T-cell (primary cell): ENCODE results near the gene MTERF1. TPM values are rescaled to one million over a fixed set of nuclear protein-coding genes. Genes with fewer than 3 reads are reported as not detected.

Experiments used
- ATAC-seq, 4 experiments: fragments of 200-7000 bp in 3 of 4; fragments of 150-1000 bp in 1 of 4; cut with Tn5 transposase; replicated peaks in 1 of 4; 1 replicate in 3 of 4; 2 replicates in 1 of 4; pipeline ENCODE4 v1.10.0; 2021; ENCODE audit warnings: moderate library complexity in 3 of 4, mild to moderate bottlenecking in 2 of 4, moderate number of reproducible peaks in 1 of 4
- CTCF ChIA-PET, 2 donors: fragments of 300-600 bp; sonication (Branson Sonifier 250); formaldehyde crosslinking; loops; one replicate each; lab custom pipeline; 2022; ENCODE audit warnings: antibody characterized with exemption in 2 of 2; lab: Charles Lee
- POLR2A ChIA-PET, 2 donors: fragments of 300-600 bp; sonication (Branson Sonifier 250); formaldehyde crosslinking; loops; one replicate each; lab custom pipeline; 2022; ENCODE audit warnings: antibody characterized with exemption in 2 of 2; lab: Charles Lee
- DNase-seq, 35 experiments: peaks; one replicate each; pipeline versions ENCODE4 v3.0.0 to v3.0.0-alpha.2; 2013 to 2023
- H3K27ac ChIP-seq: one replicate; pipeline ENCODE4 v1.5.1; 2013; ENCODE audit warnings: low read length
- H3K27me3 ChIP-seq, 2 experiments: replicated peaks in 1 of 2; 1 replicate in 1 of 2; 2 replicates in 1 of 2; pipeline versions ENCODE4 v1.6.1 to v1.7.0; 2013; ENCODE audit warnings: low read length in 1 of 2, mixed read lengths in 1 of 2; ENCODE audit not compliant: control insufficient read depth in 2 of 2, insufficient read depth in 2 of 2; ENCODE audit errors: extremely low read depth in 1 of 2
- H3K36me3 ChIP-seq, 2 donors: 1 replicate in 1 of 2; 2 replicates in 1 of 2; pipeline versions ENCODE4 v1.6.1 to v1.7.0; 2013; ENCODE audit warnings: low read length in 1 of 2; ENCODE audit not compliant: control insufficient read depth in 2 of 2, insufficient read depth in 1 of 2; ENCODE audit errors: extremely low read depth in 1 of 2
- H3K4me1 ChIP-seq, 2 experiments: 1 replicate in 1 of 2; 2 replicates in 1 of 2; pipeline versions ENCODE4 v1.6.1 to v1.7.0; 2013; ENCODE audit warnings: low read length in 2 of 2, mixed read lengths in 1 of 2; ENCODE audit not compliant: insufficient read depth in 2 of 2, control insufficient read depth in 1 of 2; ENCODE audit errors: extremely low read depth in 1 of 2
- H3K4me3 ChIP-seq, 2 donors: 1 replicate in 1 of 2; 2 replicates in 1 of 2; pipeline versions ENCODE4 v1.5.1 to v1.7.0; 2013; ENCODE audit warnings: mild to moderate bottlenecking in 2 of 2, low read length in 1 of 2, moderate library complexity in 1 of 2; ENCODE audit not compliant: control insufficient read depth in 1 of 2; ENCODE audit errors: extremely low read depth in 1 of 2
- H3K9me3 ChIP-seq: 2 replicates; pipeline ENCODE4 v1.7.0; 2013
- H3K27ac Mint-ChIP-seq, 2 donors: one replicate each; pipeline ENCODE4 v1.8.0; 2020 to 2021; ENCODE audit warnings: mild to moderate bottlenecking in 2 of 2, mixed read lengths in 2 of 2
- H3K27me3 Mint-ChIP-seq, 2 donors: one replicate each; pipeline ENCODE4 v1.8.0; 2021 to 2022; ENCODE audit warnings: mixed read lengths in 2 of 2
- H3K36me3 Mint-ChIP-seq: one replicate; pipeline ENCODE4 v1.8.0; 2021; ENCODE audit warnings: mixed read lengths
- H3K4me1 Mint-ChIP-seq, 3 donors: one replicate each; pipeline ENCODE4 v1.8.0; 2020 to 2022; ENCODE audit warnings: mixed read lengths in 3 of 3, mild to moderate bottlenecking in 1 of 3
- H3K4me3 Mint-ChIP-seq, 3 donors: one replicate each; pipeline ENCODE4 v1.8.0; 2020 to 2022; ENCODE audit warnings: mild to moderate bottlenecking in 3 of 3, mixed read lengths in 3 of 3, moderate library complexity in 3 of 3
- H3K9me3 Mint-ChIP-seq, 3 donors: one replicate each; pipeline ENCODE4 v1.8.0; 2020 to 2022; ENCODE audit warnings: mixed read lengths in 3 of 3
- WGBS: methylation state at CpG from one replicate; pipeline ENCODE4 v1.1.5; 2013; ENCODE audit warnings: missing lambda C conversion rate; ENCODE audit not compliant: insufficient coverage; 5-methylcytosine and 5-hydroxymethylcytosine counted together
- total RNA-seq, 35 experiments: library from RNA in 6 of 35; stranded (reverse) in 6 of 35; fragments of 120-200 nt in 1 of 35; gene quantifications; one replicate each; pipeline versions ENCODE4 v1.2.1 to v1.2.4 and lab custom pipeline; 2013 to 2026

The MTERF1 gene
- total RNA-seq, 5 donors from 2014 or later (not counting 1 experiment from before 2014, with no cell fraction given): 14.8 to 27.1 (median 21.9) TPM

DNA sequence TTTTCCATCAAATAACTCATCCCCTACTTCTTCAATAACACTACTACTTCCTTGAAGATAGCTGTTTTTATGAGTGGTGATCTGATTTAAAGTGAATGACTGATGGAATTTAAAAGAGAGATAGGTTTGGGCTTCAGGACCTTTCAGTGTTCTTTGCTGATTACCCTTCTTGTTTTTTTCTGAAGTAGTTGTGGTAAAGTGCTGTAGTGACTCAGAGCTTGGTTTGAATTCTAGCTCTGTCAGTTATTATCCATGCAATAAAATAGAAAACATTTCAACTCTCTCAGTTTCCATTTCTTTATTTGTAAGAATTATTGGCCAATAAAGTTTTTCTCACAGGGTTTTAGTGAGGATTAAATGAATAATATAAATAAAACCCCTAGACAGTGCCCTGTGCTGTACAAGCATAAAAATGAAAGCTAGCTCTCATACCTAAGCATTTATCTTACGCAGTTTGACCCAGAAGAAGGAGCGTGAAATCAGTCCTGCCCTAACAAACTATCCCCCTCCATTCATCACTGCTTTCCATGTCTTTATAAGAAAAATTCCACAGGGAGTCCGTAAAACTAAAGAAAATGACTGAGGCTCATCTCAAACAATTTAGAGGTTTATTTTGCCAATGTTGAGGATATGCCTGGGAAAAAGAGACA, 35.0 kb upstream of the MTERF1 start:
- no peaks in the 10 kb centered on the region for H3K9me3 ChIP-seq
- Mint-ChIP-seq H3K27ac (no peak overlapping the region), H3K4me3 (no peak overlapping the region), H3K9me3 (no peaks in the 10 kb centered on the region), H3K27me3 (peaks cover 4 to 9% of the 10 kb centered on the region in 2 donors), H3K4me1 (peaks cover 0 to 4% (median 0%) of the 10 kb centered on the region in 3 donors), H3K36me3 (no peaks in the 10 kb centered on the region)
- DNase-seq (no peak), ATAC-seq (no peak)
- no peaks in the 10 kb centered on the region for H3K27me3 ChIP-seq
- peaks cover 0 to 2% of the 10 kb centered on the region in 2 experiments for H3K4me1 ChIP-seq
- H3K36me3 ChIP-seq: no peaks in the 10 kb centered on the region
- no peak overlapping the region for H3K4me3 ChIP-seq
- CTCF ChIA-PET: no interaction called here
- POLR2A ChIA-PET: interaction anchor here in 1 of 2 donors (0.6 kb wide), 1 partner anchor 342 kb away, joined by 7 read pairs; no protein-coding TSS in a partner anchor
- no peak overlapping the region for H3K27ac ChIP-seq
- WGBS: no CpG with 5 or more reads among the region's 3 CpGs

DNA sequence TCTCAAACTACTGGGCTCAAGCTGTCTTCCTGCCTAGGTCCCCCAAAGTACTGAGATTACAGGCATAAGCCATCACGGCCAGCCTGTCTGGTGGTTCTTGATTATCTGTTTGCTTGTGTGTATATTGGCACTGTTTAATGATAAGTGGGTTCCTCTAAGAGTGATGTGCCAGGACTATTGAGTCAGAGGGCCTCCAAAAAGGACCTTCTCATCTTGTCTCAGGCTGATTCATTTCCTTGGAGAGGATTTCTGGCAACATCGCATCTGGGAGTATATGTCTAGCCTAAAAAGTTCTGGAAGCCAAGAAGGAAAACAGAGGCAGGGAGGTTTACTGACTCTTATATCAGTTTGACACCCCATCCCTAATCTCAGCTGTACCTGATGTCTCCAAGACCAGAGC, 33.1 kb upstream of the MTERF1 start:
- Histone ChIP-seq H3K4me3 (no peak overlapping the region), H3K4me1 (peaks cover 0 to 2% of the 10 kb centered on the region in 2 experiments), H3K27me3 (peaks cover 0 to 4% of the 10 kb centered on the region in 2 experiments), H3K27ac (no peak overlapping the region), H3K9me3 (no peaks in the 10 kb centered on the region), H3K36me3 (no peaks in the 10 kb centered on the region)
- 80% methylated on average over 1 of the region's 2 CpGs for WGBS
- ATAC-seq (no peak), DNase-seq (no peak)
- CTCF ChIA-PET: interaction anchor here in 1 of 2 donors (0.9 kb wide), 1 partner anchor 33 kb away, joined by 3 read pairs; the partner anchor contains the start of gene MTERF1
- POLR2A ChIA-PET: interaction anchor here (0.6 kb wide), 2 partner anchors 525 to 1120 kb away, joined by 3 to 4 read pairs; no protein-coding TSS in a partner anchor
- Mint-ChIP-seq H3K27me3 (peaks cover 7 to 8% of the 10 kb centered on the region in 2 donors), H3K36me3 (no peaks in the 10 kb centered on the region), H3K9me3 (no peaks in the 10 kb centered on the region), H3K27ac (no peak overlapping the region), H3K4me3 (no peak overlapping the region), H3K4me1 (peaks cover 0 to 4% (median 0%) of the 10 kb centered on the region in 3 donors)

DNA sequence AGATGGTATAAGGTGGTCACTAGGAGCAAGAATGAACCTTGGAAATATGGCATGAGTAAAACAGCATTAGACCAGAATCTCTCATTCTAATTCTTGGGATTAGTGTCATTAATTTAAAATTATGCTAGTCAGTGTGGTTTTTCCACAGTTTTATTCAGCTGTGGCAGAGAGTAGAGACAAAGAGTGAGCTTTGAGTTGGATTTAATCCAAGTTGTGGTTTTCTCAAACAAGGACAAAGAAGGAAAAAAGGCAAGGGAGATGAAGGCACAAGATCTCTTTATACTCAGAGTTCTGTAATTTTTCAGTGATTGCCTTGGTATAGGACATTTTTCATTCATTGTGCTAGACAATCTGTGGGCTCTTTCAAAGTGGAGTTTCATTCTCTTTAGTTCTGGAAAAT, 32.0 kb upstream of the MTERF1 start:
- Mint-ChIP-seq H3K4me1 (peaks cover 0 to 4% (median 0%) of the 10 kb centered on the region in 3 donors), H3K27me3 (peaks cover 4 to 9% of the 10 kb centered on the region in 2 donors), H3K36me3 (no peaks in the 10 kb centered on the region), H3K27ac (no peak overlapping the region), H3K4me3 (no peak overlapping the region), H3K9me3 (peaks cover 0 to under 1% (median 0%) of the 10 kb centered on the region in 3 donors)
- Histone ChIP-seq H3K4me3 (no peak overlapping the region), H3K4me1 (peaks cover 0 to 2% of the 10 kb centered on the region in 2 experiments), H3K27me3 (peaks cover 0 to 4% of the 10 kb centered on the region in 2 experiments), H3K27ac (no peak overlapping the region), H3K36me3 (no peaks in the 10 kb centered on the region), H3K9me3 (no peaks in the 10 kb centered on the region)
- CTCF ChIA-PET: interaction anchor here in 1 of 2 donors (0.7 kb wide), 2 partner anchors 42 to 661 kb away, joined by 3 read pairs; no protein-coding TSS in a partner anchor
- ATAC-seq: no peak
- POLR2A ChIA-PET: no interaction called here
- DNase-seq: no peak

DNA sequence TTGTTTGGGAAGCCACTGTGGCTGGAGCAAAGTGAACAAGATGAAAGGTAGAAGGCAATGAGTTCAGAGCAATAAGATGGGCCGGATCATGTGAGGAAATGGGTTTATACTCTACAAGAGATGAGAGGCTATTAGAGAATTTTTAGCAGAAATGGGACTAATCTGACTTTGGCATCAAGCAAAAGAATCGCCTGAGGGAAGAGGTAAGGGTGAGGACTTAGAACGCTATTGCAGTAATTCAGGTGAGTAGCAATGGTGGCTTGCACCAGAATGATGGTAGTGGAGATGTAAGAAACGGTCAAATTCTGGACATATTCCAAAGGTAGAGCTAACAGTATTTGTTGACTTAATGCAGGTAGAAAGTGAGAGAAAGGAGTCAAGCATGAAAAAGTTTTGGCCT, 30.6 kb upstream of the MTERF1 start:
- POLR2A ChIA-PET: no interaction called here
- H3K36me3 ChIP-seq: no peaks in the 10 kb centered on the region
- peaks cover 0 to 4% of the 10 kb centered on the region in 2 experiments for H3K27me3 ChIP-seq
- peaks cover 4 to 11% of the 10 kb centered on the region in 2 donors for H3K27me3 Mint-ChIP-seq
- ATAC-seq (no peak), DNase-seq (no peak)
- WGBS: 95% methylated on average over 4 of the region's 4 CpGs
- H3K36me3 Mint-ChIP-seq: no peaks in the 10 kb centered on the region
- H3K4me1 Mint-ChIP-seq: peaks cover 0 to 4% (median 0%) of the 10 kb centered on the region in 3 donors
- no peak overlapping the region for H3K4me3 ChIP-seq
- no peak overlapping the region for H3K4me3 Mint-ChIP-seq
- no peak overlapping the region for H3K27ac ChIP-seq
- peaks cover 0 to 3% (median 0%) of the 10 kb centered on the region in 3 donors for H3K9me3 Mint-ChIP-seq
- H3K9me3 ChIP-seq: no peaks in the 10 kb centered on the region
- CTCF ChIA-PET: no interaction called here
- H3K27ac Mint-ChIP-seq: no peak overlapping the region
- peaks cover 0 to 2% of the 10 kb centered on the region in 2 experiments for H3K4me1 ChIP-seq

DNA sequence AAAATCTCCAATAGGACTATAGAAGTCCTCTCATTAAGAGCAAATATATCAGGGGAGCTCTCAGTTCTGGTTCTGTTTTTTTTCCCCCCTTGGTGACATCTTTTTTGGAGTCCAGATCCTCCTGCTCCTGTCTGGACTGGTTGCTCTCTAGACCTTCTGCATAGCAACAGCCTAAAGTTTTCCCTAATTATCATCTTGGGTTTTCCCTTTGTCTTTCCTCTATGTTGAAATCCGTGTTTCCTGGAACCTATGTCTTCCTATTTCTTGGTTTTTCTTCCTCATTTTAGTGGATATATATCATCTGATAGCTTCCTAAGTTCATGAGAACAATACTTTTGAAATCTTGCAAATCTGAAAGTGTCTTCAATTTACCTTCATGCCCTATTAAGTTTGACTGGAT, 29.7 kb upstream of the MTERF1 start:
- DNase-seq (no peak), ATAC-seq (no peak)
- Histone ChIP-seq H3K4me1 (peaks cover 0 to 2% of the 10 kb centered on the region in 2 experiments), H3K9me3 (no peaks in the 10 kb centered on the region), H3K27ac (no peak overlapping the region), H3K36me3 (no peaks in the 10 kb centered on the region), H3K27me3 (peaks cover 0 to 4% of the 10 kb centered on the region in 2 experiments), H3K4me3 (no peak overlapping the region)
- no peaks in the 10 kb centered on the region for H3K36me3 Mint-ChIP-seq
- ChIA-PET POLR2A (no interaction called here), CTCF (interaction anchor here in 1 of 2 donors (0.6 kb wide), 1 partner anchor 1009 kb away, joined by 3 read pairs; no protein-coding TSS in a partner anchor)
- H3K27ac Mint-ChIP-seq: no peak overlapping the region
- WGBS: no CpG with 5 or more reads among the region's 1 CpG
- H3K4me1 Mint-ChIP-seq: peaks cover 0 to 4% (median 0%) of the 10 kb centered on the region in 3 donors
- peaks cover 0 to 3% (median 0%) of the 10 kb centered on the region in 3 donors for H3K9me3 Mint-ChIP-seq
- peaks cover 4 to 11% of the 10 kb centered on the region in 2 donors for H3K27me3 Mint-ChIP-seq
- no peak overlapping the region for H3K4me3 Mint-ChIP-seq

DNA sequence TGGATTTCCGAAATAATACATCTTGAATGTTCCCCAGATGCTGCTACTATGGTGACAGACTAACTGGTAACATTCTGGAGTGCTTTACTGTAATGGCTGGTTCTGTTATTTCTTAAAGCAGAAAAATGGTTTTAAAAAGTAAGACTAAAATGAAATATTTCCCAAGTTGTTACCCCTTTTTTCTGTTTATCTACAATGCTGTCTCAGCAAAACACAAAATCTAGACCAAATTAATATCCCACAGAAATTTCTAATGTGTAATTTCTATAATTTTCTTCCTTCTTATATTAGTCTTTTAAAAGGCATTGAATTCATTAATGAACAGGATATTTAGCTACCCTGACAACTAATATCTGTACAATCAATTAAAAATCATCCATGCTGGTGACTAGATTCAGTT, 19.1 kb upstream of the MTERF1 start:
- CTCF ChIA-PET: interaction anchor here in 1 of 2 donors (0.5 to 0.6 kb wide), 2 partner anchors 47 to 1531 kb away, joined by 4 read pairs; no protein-coding TSS in a partner anchor
- no peak overlapping the region for H3K4me3 Mint-ChIP-seq
- no CpG with 5 or more reads among the region's 1 CpG for WGBS

More for the DNA sequence above, 19.1 kb upstream of the MTERF1 start:
- Mint-ChIP-seq H3K4me1 (no peaks in the 10 kb centered on the region), H3K9me3 (no peaks in the 10 kb centered on the region), H3K27me3 (peaks cover 0 to 8% of the 10 kb centered on the region in 2 donors), H3K27ac (no peak overlapping the region), H3K36me3 (no peaks in the 10 kb centered on the region)
- no peaks in the 10 kb centered on the region for H3K36me3 ChIP-seq
- POLR2A ChIA-PET: no interaction called here
- no peak for ATAC-seq
- H3K4me1 ChIP-seq: no peaks in the 10 kb centered on the region
- no peak for DNase-seq
- peaks cover 0 to 5% of the 10 kb centered on the region in 2 experiments for H3K27me3 ChIP-seq
- no peak overlapping the region for H3K4me3 ChIP-seq
- no peak overlapping the region for H3K27ac ChIP-seq
- H3K9me3 ChIP-seq: no peaks in the 10 kb centered on the region
